NT2/D1 (cell line): ENCODE results near the gene MCEMP1.

Source experiments
- DNase-seq: peaks from one replicate; pipeline ENCODE4 v3.0.0-alpha.2; 2011; ENCODE audit warnings: low read depth, low spot score
- H3K27me3 ChIP-seq: 2 replicates; pipeline ENCODE4 v1.6.0; 2011; ENCODE audit warnings: mild to moderate bottlenecking; ENCODE audit not compliant: insufficient read length, insufficient read depth
- H3K36me3 ChIP-seq: 2 replicates; pipeline ENCODE4 v1.6.1; 2011; ENCODE audit warnings: mild to moderate bottlenecking, low read length, mixed read lengths; ENCODE audit not compliant: insufficient read depth, insufficient read length
- H3K4me1 ChIP-seq: 2 replicates; pipeline ENCODE4 v1.5.1; 2011; ENCODE audit not compliant: insufficient read depth, insufficient read length
- H3K4me3 ChIP-seq: 2 replicates; pipeline ENCODE4 v1.5.1; 2011; ENCODE audit warnings: low read depth; ENCODE audit not compliant: insufficient read length
- H3K9ac ChIP-seq: 2 replicates; pipeline ENCODE4 v1.6.0; 2011; ENCODE audit warnings: low read depth; ENCODE audit not compliant: insufficient read length
- H3K9me3 ChIP-seq: 2 replicates; pipeline ENCODE4 v1.5.1; 2011; ENCODE audit warnings: mild to moderate bottlenecking, low read length; ENCODE audit not compliant: insufficient read depth
- SUZ12 ChIP-seq: IDR thresholded peaks from 2 replicates; pipeline ENCODE4 v1.6.1; 2011; ENCODE audit not compliant: insufficient read length, insufficient read depth; ENCODE audit errors: extremely low read depth
- YY1 ChIP-seq: IDR thresholded peaks from 2 replicates; pipeline ENCODE4 v1.6.1; 2011; ENCODE audit not compliant: insufficient read length, insufficient read depth
- ZNF274 ChIP-seq: IDR thresholded peaks from 2 replicates; pipeline ENCODE4 v1.6.1; 2011; ENCODE audit warnings: mild to moderate bottlenecking, low read depth, low read length

Gene MCEMP1

DNA sequence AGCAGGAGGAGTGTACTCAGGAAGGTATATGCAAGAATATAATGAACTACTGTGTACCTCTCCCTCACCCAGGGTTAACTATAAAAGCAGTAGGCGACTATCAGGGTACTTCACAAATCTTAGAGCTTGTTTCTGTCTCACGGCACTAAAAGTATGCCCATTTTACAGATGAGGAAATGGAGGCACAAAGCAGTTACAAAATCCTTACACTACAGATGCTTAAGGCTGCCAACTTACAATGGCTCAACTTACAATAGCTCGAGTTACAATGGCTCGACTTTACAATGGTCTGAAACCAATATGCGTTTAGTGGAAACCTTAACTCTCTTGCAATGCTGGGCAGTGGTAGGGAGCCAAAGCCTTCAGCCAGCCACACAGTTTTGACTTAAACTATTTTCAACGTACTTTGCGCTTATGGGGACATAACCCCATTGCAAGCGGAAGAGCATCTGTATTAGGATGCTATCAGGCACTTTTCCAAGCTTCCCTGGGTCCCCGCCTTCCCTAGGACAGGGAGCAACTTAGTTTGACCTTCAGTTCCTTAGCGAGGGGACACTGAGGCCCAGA lies 20.9 kb downstream of the MCEMP1 start:
- Histone ChIP-seq H3K9ac (no peak overlapping the region), H3K4me3 (no peak overlapping the region), H3K4me1 (peaks cover 21% of the 10 kb centered on the region), H3K9me3 (no peaks in the 10 kb centered on the region), H3K27me3 (peaks cover 21% of the 10 kb centered on the region), H3K36me3 (no peaks in the 10 kb centered on the region)
- no peak for TF ChIP-seq YY1
- TF ChIP-seq SUZ12 = no peak
- no peak for TF ChIP-seq ZNF274
- DNase-seq = no peak

DNA sequence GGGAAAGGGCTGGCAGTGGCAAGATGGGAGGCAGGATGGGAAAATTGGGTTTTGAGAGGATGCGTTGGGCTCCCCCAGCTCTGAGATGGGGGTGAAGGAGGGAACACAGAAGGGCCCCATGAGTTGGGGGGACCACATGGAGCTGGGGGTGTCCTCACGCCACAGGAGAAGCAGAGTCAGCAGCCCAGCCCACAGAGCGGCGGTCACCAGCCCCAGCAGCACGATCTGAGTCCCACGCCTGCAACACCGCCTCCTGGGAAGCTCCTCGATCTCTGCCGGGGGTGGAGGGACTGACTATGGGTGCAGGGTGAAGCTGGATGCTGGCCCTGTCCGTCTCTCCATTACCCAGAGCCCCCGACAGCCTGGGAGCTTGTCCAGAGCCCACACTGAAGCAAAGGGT lies 21.7 kb downstream of the MCEMP1 start:
- peak overlapping the region; percentile 64 for H3K9ac ChIP-seq
- TF ChIP-seq ZNF274 (no peak), SUZ12 (no peak), YY1 (no peak)
- H3K36me3 ChIP-seq = no peaks in the 10 kb centered on the region

GRCh38 chr19:7699003-7699402 lies 22.1 kb downstream of the MCEMP1 start:
- peak overlapping the region; percentile 64 for H3K9ac ChIP-seq
- H3K9me3 ChIP-seq = no peaks in the 10 kb centered on the region
- no peak for DNase-seq
- no peaks in the 10 kb centered on the region for H3K36me3 ChIP-seq
- H3K4me3 ChIP-seq = no peak overlapping the region
- TF ChIP-seq SUZ12 = no peak
- TF ChIP-seq YY1 = no peak
- TF ChIP-seq ZNF274 = no peak
- H3K27me3 ChIP-seq = peaks cover 19% of the 10 kb centered on the region
- peaks cover 25% of the 10 kb centered on the region for H3K4me1 ChIP-seq

More for the DNA sequence above, 21.7 kb downstream of the MCEMP1 start:
- H3K27me3 ChIP-seq = peaks cover 19% of the 10 kb centered on the region
- no peak for DNase-seq
- H3K4me1 ChIP-seq = peaks cover 24% of the 10 kb centered on the region
- H3K4me3 ChIP-seq = peak overlapping the region; percentile 4
- no peaks in the 10 kb centered on the region for H3K9me3 ChIP-seq

- Histone ChIP-seq H3K9me3 (no peaks in the 10 kb centered on the region), H3K27me3 (peaks cover 19% of the 10 kb centered on the region), H3K4me3 (no peak overlapping the region), H3K36me3 (no peaks in the 10 kb centered on the region), H3K9ac (peak overlapping the region; percentile 10), H3K4me1 (peaks cover 25% of the 10 kb centered on the region)
- DNase-seq = no peak
- TF ChIP-seq SUZ12 (no peak), ZNF274 (no peak), YY1 (no peak)
These were observed 22.8 kb downstream of the MCEMP1 start for GRCh38 chr19:7699417-7700401.

DNA sequence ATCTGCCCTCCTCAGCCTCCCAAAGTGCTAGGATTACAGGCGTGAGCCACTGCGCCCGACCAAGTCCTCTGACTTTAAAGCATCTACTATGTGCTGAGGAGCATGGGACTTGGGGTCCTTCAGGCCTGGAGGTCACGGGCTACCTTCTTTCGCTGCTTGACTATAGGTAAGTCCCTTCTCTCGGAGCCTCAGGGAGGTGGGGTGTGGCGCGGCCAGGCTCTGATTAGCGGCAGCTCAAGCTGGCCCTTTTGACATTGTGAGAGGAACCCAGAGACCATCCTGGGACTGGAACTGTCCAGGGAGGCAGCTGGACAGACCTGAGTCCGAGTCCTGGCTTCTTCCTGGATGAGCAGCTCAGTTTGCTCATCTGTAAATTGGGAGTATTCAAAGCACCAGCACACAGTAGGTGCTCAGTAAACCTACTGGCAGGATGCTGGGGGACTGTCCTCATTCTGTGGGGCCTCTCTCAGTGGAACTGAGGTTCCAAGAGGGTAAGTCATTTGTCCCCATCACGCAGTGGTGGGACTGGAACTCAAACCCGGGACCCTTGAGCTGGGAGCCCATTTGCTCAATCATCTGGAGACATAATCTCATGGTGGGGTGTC lies 24.3 kb downstream of the MCEMP1 start:
- peaks cover 19% of the 10 kb centered on the region for H3K27me3 ChIP-seq
- H3K4me1 ChIP-seq = peaks cover 25% of the 10 kb centered on the region
- DNase-seq = no peak

DNA sequence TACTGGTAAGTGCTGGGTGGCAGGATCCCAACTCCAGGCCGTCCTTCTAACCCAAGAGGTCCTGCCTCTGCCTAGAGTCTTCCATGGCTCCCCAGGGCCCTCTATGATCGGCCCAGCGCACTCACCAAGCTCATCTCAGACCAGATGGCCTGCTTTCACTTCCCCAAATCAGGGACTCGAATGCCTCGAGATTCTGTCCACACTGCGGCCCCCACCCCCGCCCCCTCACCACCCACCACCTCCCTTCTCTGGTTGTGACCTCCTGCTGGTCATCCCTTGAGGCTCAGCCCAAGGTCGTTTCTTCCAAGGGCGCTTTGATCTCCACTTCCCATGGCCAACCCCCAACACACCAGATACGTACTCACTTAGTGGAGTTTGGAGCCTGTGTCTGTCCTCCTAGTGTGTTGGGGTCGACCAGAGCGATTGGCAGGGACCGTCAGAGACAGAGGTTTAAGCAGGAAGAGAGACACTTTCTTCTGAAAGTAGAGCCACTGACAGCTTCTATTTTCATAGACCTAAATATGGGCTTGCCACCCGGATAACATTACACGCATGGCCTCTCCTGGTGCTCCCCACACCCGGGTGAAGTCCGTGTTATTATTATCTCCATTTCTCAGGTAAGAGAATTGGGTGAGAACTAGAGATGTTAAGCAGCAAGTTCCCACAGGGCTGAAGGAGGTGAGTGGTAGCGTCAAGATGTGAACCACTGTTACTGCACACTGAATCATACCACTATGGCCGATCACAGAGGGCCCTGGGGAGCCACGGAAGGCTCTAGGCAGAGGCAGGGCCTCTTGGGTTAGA lies 25.0 kb downstream of the MCEMP1 start, which contains the start of gene FCER2:
Gene FCER2, minus strand, starts transcription at position 478 of the 804 bp plus-strand sequence. CDS start 2,371 bp downstream, outside the sequence.
- Histone ChIP-seq H3K9me3 (no peaks in the 10 kb centered on the region), H3K9ac (no peak within 1 kb of the TSS), H3K4me3 (no peak within 1 kb of the TSS), H3K36me3 (no peaks in the 10 kb centered on the region), H3K4me1 (peaks cover 25% of the 10 kb centered on the region), H3K27me3 (peaks cover 19% of the 10 kb centered on the region)
- TF ChIP-seq ZNF274 (no peak), YY1 (no peak)
- DNase-seq = no peak

More for the DNA sequence above, 24.3 kb downstream of the MCEMP1 start:
- Histone ChIP-seq H3K36me3 (no peaks in the 10 kb centered on the region), H3K9me3 (no peaks in the 10 kb centered on the region), H3K9ac (no peak overlapping the region), H3K4me3 (no peak overlapping the region)
- TF ChIP-seq SUZ12 (no peak), ZNF274 (no peak), YY1 (no peak)
